Occipital lobe (tissue), 2 donors: Measurements from ENCODE around the gene RNPEP. TPM values are rescaled to one million over a fixed set of nuclear protein-coding genes. Genes with fewer than 3 reads are reported as not detected.
A peak's percentile ranks its signal among the peaks of the same experiment; 100 is the strongest.
"Not testable (repeated sequence)": the region's sequence is repeated elsewhere in the genome, so short reads cannot be mapped to it uniquely, and the experiment has no call there.

Experiments used
- DNase-seq: peaks from one replicate; lab custom pipeline; 2025; lab: John Stamatoyannopoulos, UW
- total RNA-seq: library from RNA; depleted of rRNA; stranded (reverse); fragments of >200 nt; gene quantifications from one replicate; pipeline ENCODE4 v1.2.3, GENCODE V29; 2014

Gene RNPEP
- 18.9 TPM for total RNA-seq

- peak; percentile 46 for DNase-seq
These were observed at the start of gene RNPEP for GRCh38 chr1:201982623-201983379. RNPEP (plus strand) TSS chr1:201982648; CDS start chr1:201982667, 19 bp downstream.

GRCh38 chr1:201933840-201934430 lies 48.5 kb upstream of the RNPEP start:
- no peak for DNase-seq

- DNase-seq = no peak
These were observed 44.7 kb upstream of the RNPEP start for GRCh38 chr1:201937624-201938213.

- DNase-seq = no peak
These were observed 43.9 kb upstream of the RNPEP start for GRCh38 chr1:201938440-201939035.

- DNase-seq = no peak
These were observed 43.3 kb upstream of the RNPEP start for GRCh38 chr1:201939148-201939547.

GRCh38 chr1:201939574-201939973 lies 42.9 kb upstream of the RNPEP start:
- no peak for DNase-seq

- not testable (repeated sequence) for DNase-seq
These were observed 42.1 kb upstream of the RNPEP start for GRCh38 chr1:201940316-201940715.

- no peak for DNase-seq
These were observed 40.9 kb upstream of the RNPEP start for GRCh38 chr1:201941420-201942128.

- no peak for DNase-seq
These were observed 40.3 kb upstream of the RNPEP start for GRCh38 chr1:201942129-201942495.

- no peak for DNase-seq
These were observed 38.4 kb upstream of the RNPEP start for GRCh38 chr1:201944002-201944401.

GRCh38 chr1:201944639-201945038 lies 37.8 kb upstream of the RNPEP start:
- no peak for DNase-seq

GRCh38 chr1:201945157-201945556 lies 37.3 kb upstream of the RNPEP start:
- no peak for DNase-seq

- DNase-seq = no peak
These were observed 36.6 kb upstream of the RNPEP start for GRCh38 chr1:201945863-201946223.

- DNase-seq = peak; percentile 60
These were observed 36.1 kb upstream of the RNPEP start, which contains the start of gene LMOD1 for GRCh38 chr1:201946224-201946908. LMOD1 (minus strand) TSS chr1:201946548; CDS start chr1:201946340, 208 bp downstream.

GRCh38 chr1:201947697-201948008 lies 34.8 kb upstream of the RNPEP start:
- DNase-seq = no peak

GRCh38 chr1:201949491-201949890 lies 33.0 kb upstream of the RNPEP start:
- no peak for DNase-seq

GRCh38 chr1:201954263-201955008 lies 28.0 kb upstream of the RNPEP start:
- no peak for DNase-seq

- peak; percentile 96 for DNase-seq
These were observed 27.3 kb upstream of the RNPEP start, which contains the start of gene TIMM17A for GRCh38 chr1:201955009-201955728. TIMM17A (plus strand) TSS chr1:201955503; CDS start chr1:201955527, 24 bp downstream.

- DNase-seq = no peak
These were observed 26.7 kb upstream of the RNPEP start for GRCh38 chr1:201955729-201956143.

GRCh38 chr1:201958348-201958747 lies 24.1 kb upstream of the RNPEP start:
- no peak for DNase-seq
